ENCODE data around the gene NR1H4. TPM values are rescaled to one million over a fixed set of nuclear protein-coding genes. Genes with fewer than 3 reads are reported as not detected.

Gene NR1H4
- total and polyA plus RNA-seq, 2 experiments from 2014 or later, result not detected

DNA sequence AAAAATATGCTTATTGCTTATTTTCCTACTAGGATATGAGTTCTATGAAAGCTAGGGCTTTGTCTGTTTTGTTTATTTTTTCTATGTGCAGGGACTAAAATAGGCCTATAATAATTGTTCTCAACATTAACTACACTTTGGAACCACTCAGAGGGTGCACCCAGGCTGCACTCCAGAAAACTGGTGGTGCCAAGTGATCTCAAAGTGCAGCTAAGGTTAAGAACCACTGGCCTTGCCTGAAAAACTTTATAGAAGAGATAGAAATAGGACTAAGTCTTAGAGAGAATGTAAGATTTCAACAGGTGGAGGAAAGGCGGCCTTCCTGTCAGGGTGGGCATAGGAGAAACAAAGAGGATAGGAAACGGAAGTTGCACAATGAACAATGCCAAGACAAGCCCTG is 37.7 kb upstream of the NR1H4 start:
- DNase-seq (ENCODE audit: low spot score) (no peak), ATAC-seq (no peak)
- Histone ChIP-seq H3K9me2 (ENCODE audit: insufficient read depth) (peaks cover 5% of the 10 kb centered on the region; the same call in 1 of the 2 replicates), H2AFZ (no peak overlapping the region), H4K20me1 (replicated peaks; ENCODE audit: insufficient read depth) (no peaks in the 10 kb centered on the region), H3K4me3 (no peak overlapping the region), H3K79me2 (replicated peaks; ENCODE audit: insufficient read depth) (no peaks in the 10 kb centered on the region), H3K4me1 (ENCODE audit: insufficient read depth) (no peaks in the 10 kb centered on the region), H3F3A (replicated peaks; ENCODE audit: low read depth) (no peaks in the 10 kb centered on the region), H3K27ac (ENCODE audit: low read depth) (no peak overlapping the region), H3K27me3 (ENCODE audit: insufficient read depth) (no peaks in the 10 kb centered on the region), H3K4me2 (no peak overlapping the region), H3K36me3 (ENCODE audit: insufficient read depth) (no peaks in the 10 kb centered on the region)
- H3K4me3 Mint-ChIP-seq, result no peak overlapping the region
- no peak overlapping the region for H3K27ac Mint-ChIP-seq
- no peaks in the 10 kb centered on the region for H3K9me3 Mint-ChIP-seq
- TF ChIP-seq POLR2AphosphoS5 (IDR thresholded peaks at IDR 0.05; ENCODE audit: low read depth), result no peak
- TF ChIP-seq ZNF462 (CRISPR knock-in tag; IDR thresholded peaks at IDR 0.05), result no peak
- TF ChIP-seq, protein P1, sequence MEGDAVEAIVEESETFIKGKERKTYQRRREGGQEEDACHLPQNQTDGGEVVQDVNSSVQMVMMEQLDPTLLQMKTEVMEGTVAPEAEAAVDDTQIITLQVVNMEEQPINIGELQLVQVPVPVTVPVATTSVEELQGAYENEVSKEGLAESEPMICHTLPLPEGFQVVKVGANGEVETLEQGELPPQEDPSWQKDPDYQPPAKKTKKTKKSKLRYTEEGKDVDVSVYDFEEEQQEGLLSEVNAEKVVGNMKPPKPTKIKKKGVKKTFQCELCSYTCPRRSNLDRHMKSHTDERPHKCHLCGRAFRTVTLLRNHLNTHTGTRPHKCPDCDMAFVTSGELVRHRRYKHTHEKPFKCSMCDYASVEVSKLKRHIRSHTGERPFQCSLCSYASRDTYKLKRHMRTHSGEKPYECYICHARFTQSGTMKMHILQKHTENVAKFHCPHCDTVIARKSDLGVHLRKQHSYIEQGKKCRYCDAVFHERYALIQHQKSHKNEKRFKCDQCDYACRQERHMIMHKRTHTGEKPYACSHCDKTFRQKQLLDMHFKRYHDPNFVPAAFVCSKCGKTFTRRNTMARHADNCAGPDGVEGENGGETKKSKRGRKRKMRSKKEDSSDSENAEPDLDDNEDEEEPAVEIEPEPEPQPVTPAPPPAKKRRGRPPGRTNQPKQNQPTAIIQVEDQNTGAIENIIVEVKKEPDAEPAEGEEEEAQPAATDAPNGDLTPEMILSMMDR (conservative IDR thresholded peaks at IDR 0.05; ENCODE audit: low read depth in 2 of 2), result no peak
- no peak for TF ChIP-seq CREB1 (CRISPR knock-in tag; IDR thresholded peaks at IDR 0.05; ENCODE audit: low read depth)
- no peak for TF ChIP-seq ZNF331 (CRISPR knock-in tag; IDR thresholded peaks at IDR 0.05; ENCODE audit: low read depth)
- no peak for TF ChIP-seq EZH2phosphoT487 (IDR thresholded peaks at IDR 0.05; ENCODE audit: unreplicated experiment)
- TF ChIP-seq NANOG (IDR thresholded peaks at IDR 0.05; ENCODE audit: borderline replicate concordance), result no peak
- no peak for TF ChIP-seq JUNB (IDR thresholded peaks at IDR 0.05; ENCODE audit: unreplicated experiment)
- no peak for TF ChIP-seq ETS1 (IDR thresholded peaks at IDR 0.05)
- TF ChIP-seq, protein P2, sequence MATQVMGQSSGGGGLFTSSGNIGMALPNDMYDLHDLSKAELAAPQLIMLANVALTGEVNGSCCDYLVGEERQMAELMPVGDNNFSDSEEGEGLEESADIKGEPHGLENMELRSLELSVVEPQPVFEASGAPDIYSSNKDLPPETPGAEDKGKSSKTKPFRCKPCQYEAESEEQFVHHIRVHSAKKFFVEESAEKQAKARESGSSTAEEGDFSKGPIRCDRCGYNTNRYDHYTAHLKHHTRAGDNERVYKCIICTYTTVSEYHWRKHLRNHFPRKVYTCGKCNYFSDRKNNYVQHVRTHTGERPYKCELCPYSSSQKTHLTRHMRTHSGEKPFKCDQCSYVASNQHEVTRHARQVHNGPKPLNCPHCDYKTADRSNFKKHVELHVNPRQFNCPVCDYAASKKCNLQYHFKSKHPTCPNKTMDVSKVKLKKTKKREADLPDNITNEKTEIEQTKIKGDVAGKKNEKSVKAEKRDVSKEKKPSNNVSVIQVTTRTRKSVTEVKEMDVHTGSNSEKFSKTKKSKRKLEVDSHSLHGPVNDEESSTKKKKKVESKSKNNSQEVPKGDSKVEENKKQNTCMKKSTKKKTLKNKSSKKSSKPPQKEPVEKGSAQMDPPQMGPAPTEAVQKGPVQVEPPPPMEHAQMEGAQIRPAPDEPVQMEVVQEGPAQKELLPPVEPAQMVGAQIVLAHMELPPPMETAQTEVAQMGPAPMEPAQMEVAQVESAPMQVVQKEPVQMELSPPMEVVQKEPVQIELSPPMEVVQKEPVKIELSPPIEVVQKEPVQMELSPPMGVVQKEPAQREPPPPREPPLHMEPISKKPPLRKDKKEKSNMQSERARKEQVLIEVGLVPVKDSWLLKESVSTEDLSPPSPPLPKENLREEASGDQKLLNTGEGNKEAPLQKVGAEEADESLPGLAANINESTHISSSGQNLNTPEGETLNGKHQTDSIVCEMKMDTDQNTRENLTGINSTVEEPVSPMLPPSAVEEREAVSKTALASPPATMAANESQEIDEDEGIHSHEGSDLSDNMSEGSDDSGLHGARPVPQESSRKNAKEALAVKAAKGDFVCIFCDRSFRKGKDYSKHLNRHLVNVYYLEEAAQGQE (IDR thresholded peaks at IDR 0.05; ENCODE audit: unreplicated experiment), result no peak
- TF ChIP-seq ZNF114 (CRISPR knock-in tag; IDR thresholded peaks at IDR 0.05), result no peak
- no peak for TF ChIP-seq EZH2 (IDR thresholded peaks at IDR 0.05; ENCODE audit: low read depth, unreplicated experiment)
- no peaks in the 10 kb centered on the region for H3K27me3 Mint-ChIP-seq (ENCODE audit: insufficient read depth, low read depth, poor library complexity)
- no peaks in the 10 kb centered on the region for H3K36me3 Mint-ChIP-seq (ENCODE audit: low read depth)
- no peaks in the 10 kb centered on the region for H3K4me1 Mint-ChIP-seq
